HG03045 (cell line): ENCODE measurements around the gene CYP26B1.
A peak's percentile ranks its signal among the peaks of the same experiment; 100 is the strongest.

Experiments used
- ATAC-seq: cut with Tn5 transposase; IDR thresholded peaks from one replicate; pipeline ENCODE4 v1.9.1; 2021; ENCODE audit warnings: mild to moderate bottlenecking, moderate library complexity; ENCODE audit not compliant: unreplicated experiment

The CYP26B1 gene

DNA sequence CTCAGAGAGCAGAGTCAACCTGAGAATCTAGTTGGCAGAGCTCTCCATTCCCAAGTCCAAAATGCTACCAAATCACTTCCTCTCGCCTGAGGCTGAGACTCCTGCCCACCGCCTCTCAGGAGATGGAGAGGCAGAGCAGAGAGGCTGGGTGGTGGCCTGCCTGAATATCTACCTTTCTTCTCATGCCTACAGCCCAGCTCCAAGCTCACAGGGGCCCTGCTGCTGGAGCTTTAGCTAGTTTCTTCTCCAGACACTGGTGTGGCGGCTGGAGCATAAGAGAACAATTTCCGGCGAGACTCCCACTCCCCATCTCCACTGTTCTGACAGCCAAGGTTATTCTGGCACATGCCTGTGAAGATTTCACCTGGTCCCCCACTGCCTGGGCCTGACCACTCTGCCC is 8.1 kb upstream of the CYP26B1 start:
- no peak for ATAC-seq

DNA sequence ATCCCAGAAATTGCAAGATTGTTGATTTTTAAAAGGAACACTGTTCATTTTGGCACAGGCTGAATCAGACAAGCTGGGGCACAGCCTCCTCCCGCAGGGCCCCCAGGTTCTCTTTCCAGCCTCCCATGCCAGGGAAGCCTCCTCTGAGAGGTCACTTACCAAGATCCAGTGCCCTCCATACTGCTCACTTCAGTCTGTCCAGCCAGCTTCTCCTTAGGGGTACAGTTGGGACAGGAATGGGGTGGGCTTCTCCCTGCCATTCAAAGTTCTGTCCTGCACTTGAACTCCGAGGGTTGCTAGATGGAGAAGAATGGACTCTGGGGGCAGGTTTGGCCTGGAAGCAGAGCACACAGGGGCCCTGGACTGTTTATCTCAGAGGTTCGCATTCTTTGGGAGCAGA is 7.5 kb upstream of the CYP26B1 start:
- no peak for ATAC-seq

DNA sequence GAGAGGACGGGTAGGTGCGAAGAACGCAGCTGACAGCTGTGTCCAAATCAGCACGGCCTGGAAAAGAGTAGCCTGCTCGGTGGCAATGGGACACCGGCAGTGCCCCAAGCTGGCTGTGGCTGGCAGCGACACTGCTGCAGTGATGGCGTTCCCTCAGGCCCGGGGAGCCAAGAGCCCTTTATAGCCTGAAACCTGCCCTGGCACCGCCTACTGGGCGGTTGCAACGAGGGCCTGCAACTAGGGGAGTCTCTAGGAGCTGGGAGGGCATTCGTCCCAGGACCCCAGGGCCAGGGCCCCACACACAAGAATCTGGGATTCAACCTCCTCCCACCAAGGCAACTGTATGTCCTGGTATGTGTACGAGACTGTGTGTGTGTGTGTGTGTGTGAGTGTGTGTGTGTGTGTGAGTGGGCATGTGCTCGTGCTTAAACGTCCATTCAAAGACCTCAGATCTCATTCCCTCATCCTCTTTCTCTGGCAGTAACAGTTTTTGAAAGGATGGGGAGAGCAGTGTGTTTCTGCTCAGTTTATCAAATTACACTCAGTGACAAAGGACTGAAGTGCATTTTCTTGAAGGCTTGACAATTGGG is 6.8 kb upstream of the CYP26B1 start:
- no peak for ATAC-seq

DNA sequence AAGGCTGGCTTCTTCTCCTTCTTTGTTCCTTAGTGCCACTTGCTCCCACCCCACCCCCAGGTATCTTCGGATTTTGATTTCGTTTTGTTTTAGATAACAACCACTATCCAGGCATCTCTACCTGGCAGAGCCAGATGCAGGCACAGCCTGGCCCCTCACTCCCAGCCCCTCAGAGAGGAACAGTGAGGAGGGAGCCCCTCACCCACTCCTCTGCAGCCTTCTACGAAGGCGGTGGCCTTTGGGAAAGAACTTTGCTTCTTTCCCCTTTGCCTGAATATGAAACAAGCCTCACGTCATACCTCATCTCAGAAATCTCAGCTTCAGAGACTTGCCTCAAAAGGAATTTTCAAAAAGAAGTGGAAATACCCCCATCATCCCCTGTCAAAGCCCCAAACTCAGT is 6.3 kb upstream of the CYP26B1 start:
- no peak for ATAC-seq

DNA sequence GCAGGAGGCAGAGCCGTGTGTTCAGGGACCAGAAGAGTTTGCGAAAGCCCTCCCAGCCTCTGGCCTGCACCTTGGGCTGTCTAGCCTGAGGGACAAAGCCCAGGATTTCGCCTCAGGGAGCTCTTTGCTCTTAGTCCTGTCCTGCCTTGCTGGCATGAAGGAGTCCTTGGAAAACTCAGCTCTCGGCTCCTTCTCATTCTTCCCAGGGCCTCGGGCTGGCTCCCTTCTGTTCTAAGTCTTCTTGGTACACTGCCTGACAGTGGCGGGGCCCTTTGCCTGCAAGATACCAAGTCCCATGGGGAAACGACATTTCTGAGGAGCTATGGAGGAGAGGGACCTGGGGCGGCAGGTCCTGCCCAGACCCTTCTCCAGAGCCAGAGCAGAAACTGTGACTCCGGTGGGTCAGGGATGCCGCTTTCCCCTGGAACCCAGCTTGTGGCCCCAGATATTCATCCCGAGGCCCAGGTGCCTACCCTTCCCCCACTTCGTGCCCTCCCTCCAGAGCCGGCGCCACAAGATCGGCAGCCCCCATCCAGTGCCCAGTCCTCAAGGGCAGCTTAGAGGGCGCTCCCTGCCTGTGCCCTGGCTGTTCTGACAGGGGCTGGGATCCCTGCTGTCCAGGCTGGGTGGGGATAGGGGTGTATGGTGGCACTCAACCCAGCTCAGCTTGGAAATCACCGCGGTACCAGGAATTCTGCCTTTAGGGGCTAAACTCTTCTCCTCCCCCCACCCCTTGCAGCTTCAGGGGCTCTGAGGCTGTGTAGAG is 5.5 kb upstream of the CYP26B1 start:
- no peak for ATAC-seq

DNA sequence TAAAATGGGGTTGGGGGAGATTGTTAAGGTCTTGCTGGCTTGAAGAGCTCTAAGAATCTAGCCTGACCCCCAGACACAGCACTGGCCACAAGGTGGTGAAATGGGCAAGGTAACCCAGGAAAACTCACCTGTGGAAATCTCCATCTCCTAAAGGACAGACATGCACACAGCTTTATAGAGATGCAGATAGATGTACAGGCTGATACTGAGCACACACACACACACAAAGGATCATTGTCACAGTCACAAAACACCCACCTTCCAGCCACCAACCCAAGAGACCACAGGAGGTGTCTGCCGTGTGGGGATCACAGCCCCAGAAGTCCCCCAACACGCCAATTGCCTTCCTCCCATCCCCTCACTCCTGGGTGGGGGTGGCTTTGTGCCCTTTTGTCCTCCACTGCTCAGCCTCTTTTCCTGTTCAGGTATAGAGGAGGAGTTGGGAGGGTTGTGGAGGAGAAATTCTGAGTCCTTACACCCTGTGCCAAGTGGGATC is 3.2 kb upstream of the CYP26B1 start:
- ATAC-seq = no peak

DNA sequence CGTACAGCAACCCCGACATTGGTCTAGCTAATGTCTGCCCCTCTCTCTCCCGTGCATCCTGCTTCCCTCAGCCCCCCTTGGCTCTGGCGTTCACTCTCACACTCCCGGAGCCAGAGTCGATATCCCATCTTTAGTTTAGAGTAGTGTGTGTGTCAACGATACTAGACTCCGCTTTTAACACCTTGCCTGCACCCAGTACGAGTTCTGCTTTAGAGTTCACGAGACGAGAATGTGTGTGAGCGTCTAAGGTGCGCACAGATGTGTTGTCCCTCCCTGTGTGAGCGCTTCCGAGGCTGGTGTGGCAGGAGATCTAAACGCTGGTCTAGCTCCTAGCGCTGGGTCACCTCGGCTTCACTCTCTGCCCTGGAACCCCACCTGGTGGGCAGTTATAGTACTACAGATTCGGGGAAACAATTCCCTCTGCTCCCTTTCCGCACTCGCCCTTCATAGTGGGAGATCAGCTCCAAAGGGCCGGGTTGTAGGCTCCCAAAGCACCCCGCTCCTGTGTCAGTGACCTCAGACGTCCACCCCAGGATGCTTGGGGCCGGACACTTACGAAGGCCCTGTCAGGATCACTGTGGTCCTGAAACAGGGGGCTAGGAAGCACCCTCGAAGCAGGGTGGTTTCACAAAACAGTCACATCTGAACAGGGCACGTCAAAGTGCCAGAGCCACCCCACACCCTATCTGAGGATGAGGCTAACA is 2.6 kb upstream of the CYP26B1 start:
- ATAC-seq = peak; percentile 71

DNA sequence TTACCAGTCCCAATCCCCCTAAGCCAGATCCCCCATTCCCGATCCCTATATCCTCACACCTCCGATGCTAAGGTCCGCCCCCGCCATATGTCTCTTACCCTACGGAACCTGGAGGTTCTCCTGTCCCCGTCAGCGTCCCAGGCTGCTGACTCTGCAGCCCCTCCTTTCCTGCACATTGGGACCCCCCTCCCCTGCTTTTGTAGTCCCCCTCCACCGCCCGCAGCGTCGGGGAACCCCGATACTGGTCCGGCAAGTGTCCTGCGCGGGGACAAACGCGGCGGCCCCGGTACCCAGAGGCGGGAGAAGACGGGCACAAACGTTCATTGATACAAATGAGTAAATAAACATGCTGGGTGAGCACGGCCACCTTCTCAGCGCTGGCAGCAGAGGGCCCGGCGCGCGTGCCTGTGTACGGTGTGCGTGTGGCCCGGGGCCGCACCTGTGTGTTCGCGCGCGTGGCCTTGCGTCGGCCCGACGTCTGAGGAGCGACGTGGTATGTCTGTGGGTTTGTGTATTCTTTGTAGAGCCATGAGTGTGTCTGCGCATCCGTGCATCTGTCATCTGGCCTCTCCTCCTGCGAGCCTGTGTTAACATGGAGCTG is 2.0 kb upstream of the CYP26B1 start:
- no peak for ATAC-seq

DNA sequence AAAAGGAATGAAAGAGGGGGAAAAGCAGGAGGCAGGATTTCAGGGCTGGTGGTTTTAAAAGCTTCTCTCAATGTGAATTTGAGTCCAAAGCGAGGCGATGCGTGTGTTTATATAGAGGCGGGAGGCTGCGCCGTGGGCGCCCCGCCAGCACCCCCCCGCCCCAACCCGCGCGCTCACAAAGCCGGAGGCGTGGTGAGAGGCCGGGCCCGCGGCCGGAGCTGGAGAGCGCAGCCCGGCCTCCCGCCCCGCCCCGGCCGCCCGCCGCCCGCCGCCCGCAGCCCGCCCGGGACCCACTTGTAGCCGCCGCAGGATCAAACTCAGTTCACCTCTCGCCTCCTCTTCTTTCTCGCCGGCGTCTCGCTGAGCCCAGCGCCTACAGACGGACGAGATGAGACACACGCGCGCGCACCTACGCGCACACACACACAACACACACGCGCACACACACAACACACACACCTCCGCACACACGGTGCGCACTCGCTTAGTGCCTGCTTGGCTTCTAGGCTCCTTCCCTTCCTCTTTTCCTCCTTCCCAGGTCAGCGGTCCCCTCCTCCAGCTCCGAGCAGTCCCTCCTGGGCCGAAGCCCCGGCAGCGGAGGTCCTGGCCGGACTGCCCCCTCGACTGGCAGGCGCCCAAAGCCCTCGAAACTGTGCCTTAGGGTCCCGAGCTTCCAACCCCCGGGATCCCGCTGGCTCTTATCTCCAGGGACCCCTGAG is 1.3 kb upstream of the CYP26B1 start:
- no peak for ATAC-seq

DNA sequence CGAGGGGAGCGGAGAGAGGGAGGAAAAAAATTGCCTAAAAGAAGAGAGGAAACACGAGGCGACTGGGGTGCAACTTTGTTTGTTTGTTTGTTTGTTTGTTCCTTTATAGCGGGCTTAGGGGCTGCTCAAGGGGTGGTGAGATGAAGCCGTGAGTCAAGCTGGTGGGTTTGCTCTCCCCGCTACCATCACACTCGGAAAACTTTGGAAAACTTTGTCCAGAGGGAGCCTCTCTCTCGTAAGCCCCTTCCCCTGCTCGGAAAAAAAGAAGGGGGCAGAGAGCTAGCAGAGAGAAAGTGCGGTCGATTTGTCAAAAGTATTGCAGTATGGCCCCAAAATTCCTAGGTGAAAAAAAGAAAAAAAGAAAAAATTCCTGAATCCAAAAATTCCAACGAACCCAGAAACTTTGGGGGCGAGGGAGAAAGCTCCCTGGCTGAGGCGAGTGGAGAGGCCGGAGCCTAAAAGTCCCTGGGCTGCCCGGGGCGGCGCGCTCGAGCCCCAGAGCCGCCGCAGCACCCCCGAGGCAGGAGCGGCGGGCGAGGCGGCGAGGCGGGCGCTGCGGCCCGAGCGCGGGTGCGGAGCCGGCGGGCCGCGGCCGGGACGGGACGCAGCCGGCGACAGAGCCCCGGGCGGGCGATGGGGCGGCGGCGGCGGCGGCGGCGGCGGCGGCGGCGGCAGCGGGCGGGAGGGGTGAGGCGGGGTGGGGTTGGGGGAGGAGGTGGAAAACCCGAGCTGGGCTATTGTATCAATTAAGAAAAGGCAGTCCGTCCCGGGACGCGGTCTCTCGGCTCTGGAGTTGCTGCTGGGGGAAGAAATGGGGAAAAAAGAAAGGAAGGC is 558 bp upstream of the CYP26B1 start:
- ATAC-seq = no peak

DNA sequence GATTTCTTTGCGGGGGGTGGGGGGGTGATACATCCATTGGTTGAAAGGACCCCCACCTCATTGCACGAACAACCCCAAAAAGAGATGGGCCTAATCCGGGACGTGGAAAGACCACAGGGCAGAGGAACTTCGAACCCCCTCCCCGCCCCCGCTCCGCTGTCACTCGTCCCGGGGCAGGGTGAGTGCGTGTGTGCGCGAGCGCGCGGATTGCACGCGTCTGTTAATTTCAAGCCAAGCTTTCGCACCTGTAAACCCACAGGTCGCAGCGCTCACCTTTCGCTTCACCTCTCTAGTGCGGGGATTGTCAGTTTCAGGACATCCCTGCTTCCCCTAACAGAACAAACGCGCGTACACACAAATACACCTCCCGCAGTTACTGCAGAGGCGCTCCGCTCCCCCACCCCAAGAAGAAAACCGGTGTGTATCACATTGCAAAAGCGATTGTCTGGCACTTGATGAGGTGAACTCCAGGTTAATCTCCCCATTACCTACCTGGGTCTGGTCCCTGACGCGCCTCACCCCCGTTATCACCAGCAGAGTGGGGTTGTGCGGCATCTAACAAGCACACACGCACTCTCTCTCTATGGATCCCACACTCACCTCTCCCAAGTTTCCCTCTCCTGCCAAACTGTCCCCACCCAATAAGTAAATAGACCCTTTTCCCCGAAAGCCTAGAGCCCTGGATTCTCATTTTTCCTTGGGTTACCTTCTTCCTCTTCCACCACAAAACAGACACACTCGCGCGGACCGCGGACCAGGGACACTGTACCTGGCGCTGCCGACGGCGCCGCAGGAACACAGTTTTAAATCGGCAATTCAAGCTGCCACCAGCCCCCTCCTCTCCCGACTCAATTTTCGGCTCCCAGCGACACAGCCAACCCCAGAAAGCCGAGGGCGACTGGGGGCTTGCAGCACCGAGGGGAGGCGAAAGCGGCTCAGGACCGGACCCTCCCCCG is 1.0 kb downstream of the CYP26B1 start:
- no peak for ATAC-seq

DNA sequence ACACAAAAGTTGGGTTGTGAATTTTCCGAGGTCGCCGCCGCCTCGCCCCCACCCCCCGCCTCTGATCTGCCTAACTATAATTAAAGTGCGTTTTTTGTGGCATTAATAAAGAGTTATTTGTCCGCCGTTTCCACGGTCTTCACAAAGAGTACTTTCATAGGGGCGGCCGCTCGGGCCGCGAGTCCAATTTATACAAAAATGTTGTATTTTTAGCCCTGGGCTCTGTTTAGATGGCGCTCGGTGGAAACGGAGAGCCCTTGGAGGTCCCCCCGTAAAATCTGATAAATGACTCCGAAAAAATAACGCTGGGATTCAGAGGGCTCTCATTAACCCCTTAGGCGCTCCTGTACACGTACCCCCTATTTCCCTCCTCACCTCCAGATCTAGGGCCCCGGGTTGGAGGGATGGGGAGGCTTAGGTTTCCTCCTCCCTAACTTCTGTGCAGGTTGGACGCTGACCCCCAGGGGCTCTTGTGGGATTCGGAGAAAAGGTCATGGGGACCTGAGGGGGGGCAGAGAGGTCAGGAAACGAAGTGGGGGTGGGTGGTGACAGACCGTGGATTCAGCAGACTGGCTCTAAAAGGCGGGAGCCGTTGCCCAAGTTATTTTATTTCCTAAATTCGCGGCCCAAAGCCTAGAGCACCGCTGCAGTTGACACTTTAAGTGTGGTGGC is 1.9 kb downstream of the CYP26B1 start:
- no peak for ATAC-seq

DNA sequence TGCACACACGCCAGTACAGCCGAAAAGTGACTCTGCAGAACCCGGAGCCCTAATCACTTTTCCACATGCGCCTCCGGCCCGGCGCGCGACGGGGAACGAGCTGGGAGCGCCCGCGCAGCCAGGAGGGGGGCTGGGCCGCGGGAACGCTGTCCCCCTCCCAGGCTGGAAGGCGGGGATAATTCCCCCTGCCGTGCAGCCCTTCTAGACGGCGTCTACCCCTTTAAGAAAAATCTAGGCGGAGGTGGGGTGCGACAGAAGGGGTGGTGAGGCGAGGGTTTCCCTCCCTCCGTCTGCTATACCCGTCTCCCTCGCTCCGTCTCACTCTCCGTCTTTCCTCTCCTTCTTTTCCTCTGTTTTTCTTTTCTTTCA is 2.4 kb downstream of the CYP26B1 start:
- ATAC-seq = no peak

DNA sequence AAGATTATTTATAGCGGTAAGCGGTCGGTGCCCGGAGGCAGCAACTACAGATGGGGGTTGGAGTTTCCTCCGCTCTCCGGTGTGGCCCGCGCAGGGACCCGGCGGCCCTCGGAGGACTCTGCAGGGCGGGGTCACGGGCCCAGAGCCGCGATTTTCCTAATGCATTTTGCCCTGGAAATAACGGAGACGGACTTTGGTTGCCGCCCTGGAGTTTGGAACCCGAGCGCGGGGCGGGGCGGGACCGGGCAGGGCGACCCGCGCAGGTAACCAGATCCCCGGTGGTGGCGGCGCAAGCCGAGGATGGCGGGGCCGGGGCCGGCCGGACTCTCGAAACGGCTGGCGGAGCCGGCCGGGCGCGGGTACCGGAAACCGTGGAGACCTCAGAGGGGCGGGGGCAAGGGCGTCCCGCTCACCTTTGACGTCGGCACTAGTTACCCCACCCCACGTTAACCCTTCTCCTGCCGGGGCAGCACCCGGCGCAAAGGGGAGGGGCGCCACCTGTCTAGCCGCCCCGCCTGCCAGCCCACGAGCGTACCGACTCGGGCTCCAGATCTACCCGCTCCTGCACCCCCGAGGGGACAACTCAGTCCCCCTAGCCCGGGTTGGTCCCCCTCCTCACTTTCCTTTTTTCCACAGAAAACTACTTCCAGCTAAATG is 2.9 kb downstream of the CYP26B1 start:
- no peak for ATAC-seq

DNA sequence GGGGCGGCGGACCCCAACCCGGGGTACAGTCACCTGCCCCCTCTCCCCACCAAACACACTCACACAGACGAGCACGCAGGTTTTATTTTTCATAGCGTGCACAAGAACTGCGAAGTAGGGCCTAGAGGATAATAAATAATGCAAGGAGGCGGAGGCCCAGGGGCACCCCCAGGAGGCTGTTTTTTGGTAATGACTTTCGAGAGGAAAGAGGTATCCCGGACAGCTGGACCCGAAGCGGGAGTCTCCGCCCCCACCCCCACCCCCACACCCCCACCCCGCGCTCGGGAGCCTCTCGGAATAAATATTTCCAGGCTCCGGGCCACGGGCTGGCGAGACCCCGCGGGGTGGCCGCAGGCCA is 3.4 kb downstream of the CYP26B1 start:
- ATAC-seq = no peak

DNA sequence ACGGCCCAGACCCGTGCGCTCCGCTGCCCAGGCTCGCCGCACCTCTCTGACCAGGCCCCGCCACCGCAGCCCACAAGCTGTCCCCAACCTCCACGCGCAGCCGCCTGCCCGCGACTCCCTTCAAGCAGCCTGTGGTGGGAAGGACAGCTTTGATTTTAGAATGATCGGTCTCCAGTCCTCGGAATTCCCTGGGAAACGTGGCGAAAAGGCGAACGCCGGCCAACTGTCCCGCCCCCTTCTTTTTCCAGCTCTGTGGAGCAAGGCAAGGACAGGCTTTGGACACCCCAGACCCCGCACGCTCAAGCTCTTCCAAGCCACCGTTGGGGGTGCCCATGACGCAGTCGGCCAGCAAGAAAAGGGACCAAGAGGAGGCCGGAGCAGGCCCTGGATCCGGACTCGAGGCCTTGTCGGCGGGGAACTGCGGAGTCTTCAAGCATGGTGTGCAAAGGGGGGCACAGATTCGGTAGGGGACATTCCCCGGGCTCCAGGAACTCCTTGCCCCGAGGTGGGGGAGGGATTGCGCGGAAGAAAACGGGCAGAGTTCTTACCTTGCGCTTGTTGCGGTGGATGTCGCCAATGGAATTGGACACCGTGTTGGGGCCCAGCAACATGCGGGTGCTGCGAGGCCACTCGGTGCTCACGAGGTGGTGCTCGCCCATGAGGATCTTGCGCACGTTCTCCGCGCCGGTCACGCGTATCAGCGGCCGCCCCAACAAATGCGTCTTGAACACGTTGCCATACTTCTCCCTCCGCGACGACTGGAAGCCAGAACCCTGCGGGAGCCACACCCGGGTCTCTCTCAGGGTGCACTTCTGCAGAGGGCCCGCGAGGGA is 4.0 kb downstream of the CYP26B1 start:
- ATAC-seq = no peak
